ENCODE measurements around the gene STRIP2. TPM values are rescaled to one million over a fixed set of nuclear protein-coding genes. Genes with fewer than 3 reads are reported as not detected.
"Not testable (repeated sequence)": the region's sequence is repeated elsewhere in the genome, so short reads cannot be mapped to it uniquely, and the experiment has no call there.

STRIP2 gene
- total RNA-seq, 1 experiment from 2014 or later, result 9.9 TPM

- no peak overlapping the region for H2BK5ac ChIP-seq (ENCODE audit: insufficient read length, low read length)
- Mint-ChIP-seq H3K36me3 (ENCODE audit: insufficient read depth in 1 of 3, low read depth in 3 of 3) (no peaks in the 10 kb centered on the region), H3K27ac (no peak overlapping the region; a peak in 1 of 7 replicates), H3K27me3 (ENCODE audit: low read depth) (no peaks in the 10 kb centered on the region), H3K4me1 (peaks cover 20 to 25% of the 10 kb centered on the region in 2 experiments), H3K4me3 (no peak overlapping the region; a peak in 1 of 5 replicates), H3K9me3 (no peaks in the 10 kb centered on the region; a peak in 1 of 5 replicates)
- H3K9me3 ChIP-seq (ENCODE audit: control insufficient read depth, low read depth, low read length), result no peaks in the 10 kb centered on the region
- no peak for TF ChIP-seq CTCF (conservative IDR thresholded peaks at IDR 0.05)
- no peaks in the 10 kb centered on the region for H3K79me2 ChIP-seq (ENCODE audit: insufficient read depth, low read length)
- H3K4me2 ChIP-seq (ENCODE audit: insufficient read depth, insufficient read length, low read length), result no peak overlapping the region
- DNase-seq, result no peak
- H3K23me2 ChIP-seq (ENCODE audit: insufficient read length, low read depth, low read length, poor library complexity, severe bottlenecking), result no peaks in the 10 kb centered on the region
- no peak overlapping the region for H4K91ac ChIP-seq (ENCODE audit: insufficient read length, low read depth, low read length)
- H3K4me1 ChIP-seq (ENCODE audit: insufficient read depth, low read length), result no peaks in the 10 kb centered on the region
- no peak overlapping the region for H3T11ph ChIP-seq (ENCODE audit: low read length)
- H2BK12ac ChIP-seq (ENCODE audit: insufficient read length, low read depth, low read length), result no peak overlapping the region
- H3K27ac ChIP-seq (ENCODE audit: insufficient read length, low read depth, low read length), result no peak overlapping the region
- H3K14ac ChIP-seq (ENCODE audit: insufficient read depth, low read length), result no peak overlapping the region
- no peak overlapping the region for H3K9ac ChIP-seq (ENCODE audit: extremely low read depth, insufficient read length, low read length)
- no peak overlapping the region for H4K8ac ChIP-seq (replicated peaks; ENCODE audit: insufficient read length, low read depth, low read length)
- H3K23ac ChIP-seq (ENCODE audit: insufficient read length, low read depth, low read length), result no peak overlapping the region
- no peak overlapping the region for H3K56ac ChIP-seq (ENCODE audit: insufficient read length, low read depth, low read length)
- no peak overlapping the region for H2BK20ac ChIP-seq (ENCODE audit: low read depth, low read length, poor library complexity, severe bottlenecking)
- no peak overlapping the region for H2AK5ac ChIP-seq (ENCODE audit: insufficient read length, low read length)
- H2AFZ ChIP-seq (ENCODE audit: low read length), result no peak overlapping the region
- no peak overlapping the region for H2BK120ac ChIP-seq (ENCODE audit: low read depth, low read length, poor library complexity, severe bottlenecking)
- no peak overlapping the region for H3K18ac ChIP-seq (ENCODE audit: insufficient read length, low read depth, low read length)
- H3K4ac ChIP-seq (ENCODE audit: low read depth, low read length), result no peak overlapping the region
- WGBS (ENCODE audit: extremely low coverage, insufficient read length, low lambda C conversion rate), result no CpG with 5 or more reads among the region's 19 CpGs
- no peaks in the 10 kb centered on the region for H4K20me1 ChIP-seq (ENCODE audit: control insufficient read depth, insufficient read depth, insufficient read length)
- H3K79me1 ChIP-seq (ENCODE audit: insufficient read depth, low read depth, low read length, poor library complexity, severe bottlenecking), result no peaks in the 10 kb centered on the region
- no peak overlapping the region for H2BK15ac ChIP-seq (ENCODE audit: low read depth, low read length)
- no peaks in the 10 kb centered on the region for H3K27me3 ChIP-seq (ENCODE audit: insufficient read depth, low read length)
- no peak overlapping the region for H4K5ac ChIP-seq (ENCODE audit: insufficient read length, low read depth, low read length)
Measured at GRCh38 chr7:129532375-129532774, 98.1 kb downstream of the STRIP2 start.

GRCh38 chr7:129534558-129535274, 100.5 kb downstream of the STRIP2 start:
- not testable (repeated sequence) for H3K56ac ChIP-seq (ENCODE audit: insufficient read length, low read depth, low read length); H4K20me1 ChIP-seq (ENCODE audit: control insufficient read depth, insufficient read depth, insufficient read length); H3K4me3 Mint-ChIP-seq; H3K27ac ChIP-seq (ENCODE audit: insufficient read length, low read depth, low read length); H3T11ph ChIP-seq (ENCODE audit: low read length); H2AK5ac ChIP-seq (ENCODE audit: insufficient read length, low read length); H2BK120ac ChIP-seq (ENCODE audit: low read depth, low read length, poor library complexity, severe bottlenecking); H3K14ac ChIP-seq (ENCODE audit: insufficient read depth, low read length); H3K27me3 Mint-ChIP-seq (ENCODE audit: low read depth); H3K79me2 ChIP-seq (ENCODE audit: insufficient read depth, low read length); H3K36me3 Mint-ChIP-seq (ENCODE audit: insufficient read depth in 1 of 3, low read depth in 3 of 3); DNase-seq; H3K9ac ChIP-seq (ENCODE audit: extremely low read depth, insufficient read length, low read length); H2BK20ac ChIP-seq (ENCODE audit: low read depth, low read length, poor library complexity, severe bottlenecking); H2BK12ac ChIP-seq (ENCODE audit: insufficient read length, low read depth, low read length); H3K79me1 ChIP-seq (ENCODE audit: insufficient read depth, low read depth, low read length, poor library complexity, severe bottlenecking); H3K4me1 ChIP-seq (ENCODE audit: insufficient read depth, low read length); H3K23ac ChIP-seq (ENCODE audit: insufficient read length, low read depth, low read length); H3K9me3 ChIP-seq (ENCODE audit: control insufficient read depth, low read depth, low read length); H4K91ac ChIP-seq (ENCODE audit: insufficient read length, low read depth, low read length); H4K5ac ChIP-seq (ENCODE audit: insufficient read length, low read depth, low read length); H3K4ac ChIP-seq (ENCODE audit: low read depth, low read length); H3K9me3 Mint-ChIP-seq; H3K4me2 ChIP-seq (ENCODE audit: insufficient read depth, insufficient read length, low read length); H2AFZ ChIP-seq (ENCODE audit: low read length); H3K18ac ChIP-seq (ENCODE audit: insufficient read length, low read depth, low read length); H3K27me3 ChIP-seq (ENCODE audit: insufficient read depth, low read length); H2BK15ac ChIP-seq (ENCODE audit: low read depth, low read length); H4K8ac ChIP-seq (replicated peaks; ENCODE audit: insufficient read length, low read depth, low read length); H3K23me2 ChIP-seq (ENCODE audit: insufficient read length, low read depth, low read length, poor library complexity, severe bottlenecking); H3K27ac Mint-ChIP-seq; H2BK5ac ChIP-seq (ENCODE audit: insufficient read length, low read length)
- no CpG with 5 or more reads among the region's 20 CpGs for WGBS (ENCODE audit: extremely low coverage, insufficient read length, low lambda C conversion rate)
- H3K4me1 Mint-ChIP-seq, result peaks cover 20 to 29% of the 10 kb centered on the region in 2 experiments
